A204.1 (cell line): Measurements from ENCODE around the gene RNF25.

Experiments used
- FAIRE-seq: peaks from 2 replicates; lab custom pipeline; 2012; peaks lifted over from hg19 to GRCh38; lab: Jason Lieb, UNC

The RNF25 gene

DNA sequence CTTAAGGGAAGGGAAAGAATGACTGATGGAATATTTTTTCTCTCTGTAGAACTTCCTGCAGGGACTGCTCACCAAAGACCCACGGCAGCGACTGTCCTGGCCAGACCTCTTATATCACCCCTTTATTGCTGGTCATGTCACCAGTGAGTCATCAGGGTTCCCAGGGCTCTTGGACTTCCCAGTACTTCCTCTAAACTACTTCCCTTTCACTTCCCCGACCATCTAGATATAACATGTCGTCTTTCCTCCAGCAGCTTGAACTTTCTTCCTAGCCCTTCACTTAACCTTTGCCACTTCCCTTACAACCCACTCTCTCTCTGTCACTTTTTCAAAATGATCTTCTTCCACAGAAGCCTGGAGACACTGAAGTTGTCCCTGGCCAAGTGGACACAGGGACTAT, 7.3 kb upstream of the RNF25 start:
- FAIRE-seq = no peak

DNA sequence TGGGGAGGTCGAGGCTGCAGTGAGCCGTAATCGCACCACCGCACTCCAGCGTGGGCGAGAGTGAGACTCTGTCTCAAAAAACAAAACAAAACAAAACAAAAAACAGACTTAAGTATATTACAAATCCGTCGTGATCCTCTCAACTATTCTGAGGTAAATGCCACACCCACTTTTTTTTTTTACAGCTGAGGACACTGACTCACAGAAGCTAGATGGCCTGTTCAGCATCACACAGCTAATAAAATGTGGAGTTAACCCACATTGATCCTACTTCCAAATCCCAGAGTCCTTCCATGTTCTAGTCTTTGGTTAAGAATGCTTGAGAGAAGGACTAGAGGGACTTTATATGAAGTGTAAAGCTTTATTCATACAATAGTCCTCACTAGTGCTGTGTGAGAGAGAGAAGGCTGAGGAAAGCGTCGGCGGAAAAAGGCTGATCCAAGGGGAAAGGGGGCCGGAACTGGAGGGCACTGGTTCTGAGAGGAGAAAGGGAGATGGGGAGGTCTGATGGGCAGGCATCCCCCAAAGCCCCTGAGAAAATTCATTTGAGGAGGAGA, 627 bp downstream of the RNF25 start:
- no peak for FAIRE-seq

DNA sequence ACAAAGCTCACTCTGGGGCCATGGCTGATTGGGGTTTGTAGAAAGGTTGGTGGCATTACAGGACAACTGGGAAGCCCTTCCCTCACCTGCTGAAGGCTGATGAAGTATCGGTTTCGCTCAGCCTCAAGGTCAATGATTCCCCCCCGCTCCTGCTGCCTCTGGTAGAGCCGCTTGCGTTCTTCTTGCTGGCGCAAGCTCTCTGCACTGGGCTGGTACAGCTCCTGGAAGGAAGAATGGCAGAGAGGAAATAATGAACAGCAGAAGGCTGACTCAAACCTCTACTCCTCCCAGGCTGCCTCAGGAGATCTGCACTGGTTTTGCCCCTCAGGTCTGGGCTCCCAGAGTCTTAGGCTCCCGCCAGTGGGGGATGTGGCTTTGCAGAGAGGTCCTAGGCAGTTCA, 7.1 kb downstream of the RNF25 start:
- FAIRE-seq = no peak

DNA sequence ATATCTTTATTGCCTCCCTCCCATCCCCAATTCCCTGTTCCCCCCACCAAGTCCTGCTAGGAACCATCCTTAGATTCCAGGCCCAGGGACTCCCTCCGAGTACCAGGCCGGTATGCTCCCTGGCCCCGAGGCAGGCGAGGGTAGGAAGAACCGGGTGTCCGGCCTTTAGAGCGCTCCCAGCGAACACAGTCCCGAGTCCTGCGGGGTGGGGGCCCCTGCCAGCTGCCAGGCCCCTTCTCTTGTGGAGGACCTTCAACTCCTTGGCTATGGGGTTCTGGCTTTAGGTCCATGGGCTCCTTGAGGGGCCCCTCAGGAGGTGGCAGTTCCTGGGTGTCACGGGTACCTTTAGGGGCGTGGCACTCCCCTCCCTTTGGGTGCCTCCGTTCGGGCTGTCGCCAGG, 7.9 kb downstream of the RNF25 start:
- FAIRE-seq = no peak

DNA sequence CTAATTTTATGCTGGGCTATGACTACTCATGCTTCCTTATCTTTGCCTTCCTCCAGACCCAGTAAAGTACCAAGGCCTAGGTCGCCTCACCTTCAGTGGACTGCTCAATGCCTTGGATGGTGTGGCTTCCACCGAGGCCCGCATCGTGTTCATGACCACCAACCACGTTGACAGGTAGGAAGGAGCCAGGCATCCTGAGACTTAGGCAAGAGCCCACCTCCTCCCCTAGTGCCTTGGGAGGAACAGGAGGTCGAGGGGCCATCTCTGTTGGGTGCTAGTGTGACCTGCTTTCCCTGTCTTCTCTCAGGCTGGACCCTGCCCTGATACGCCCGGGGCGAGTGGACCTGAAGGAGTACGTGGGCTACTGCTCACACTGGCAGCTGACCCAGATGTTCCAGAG, 9.0 kb downstream of the RNF25 start:
- FAIRE-seq = no peak

DNA sequence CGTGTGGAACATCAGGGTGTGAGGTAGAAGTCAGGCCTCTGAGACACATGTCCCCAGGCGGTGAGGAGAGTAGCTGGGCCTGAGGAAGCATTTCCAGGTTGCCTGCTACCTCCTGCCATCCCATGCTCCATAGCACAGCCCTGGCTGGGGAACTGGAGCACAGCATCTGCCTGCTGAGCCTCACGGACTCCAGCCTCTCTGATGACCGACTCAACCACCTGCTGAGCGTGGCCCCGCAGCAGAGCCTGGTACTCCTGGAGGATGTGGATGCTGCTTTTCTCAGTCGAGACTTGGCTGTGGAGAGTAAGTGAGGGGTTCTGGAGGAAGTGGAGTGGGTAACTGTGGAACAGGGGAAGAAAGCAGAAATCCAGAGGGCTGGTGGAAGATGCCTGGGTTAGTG, 9.4 kb downstream of the RNF25 start:
- no peak for FAIRE-seq

DNA sequence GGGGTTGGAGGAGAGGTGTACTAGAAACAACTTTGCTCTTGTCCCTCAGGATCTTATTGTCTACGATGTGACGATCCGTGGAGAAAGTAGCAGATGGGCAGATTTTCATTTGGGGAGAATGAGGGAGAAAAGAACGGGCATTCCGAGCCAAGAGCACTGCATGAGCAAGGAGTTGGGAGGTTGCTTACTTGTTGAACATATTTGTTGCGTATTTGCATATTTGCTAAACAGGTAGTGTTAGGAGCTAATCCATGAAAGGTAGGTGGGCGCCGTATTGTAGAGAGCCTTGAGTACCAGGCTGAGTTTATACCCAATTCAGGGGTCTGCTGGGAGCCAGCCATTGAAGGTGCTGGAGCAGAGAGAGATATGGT, 11.8 kb downstream of the RNF25 start:
- no peak for FAIRE-seq

DNA sequence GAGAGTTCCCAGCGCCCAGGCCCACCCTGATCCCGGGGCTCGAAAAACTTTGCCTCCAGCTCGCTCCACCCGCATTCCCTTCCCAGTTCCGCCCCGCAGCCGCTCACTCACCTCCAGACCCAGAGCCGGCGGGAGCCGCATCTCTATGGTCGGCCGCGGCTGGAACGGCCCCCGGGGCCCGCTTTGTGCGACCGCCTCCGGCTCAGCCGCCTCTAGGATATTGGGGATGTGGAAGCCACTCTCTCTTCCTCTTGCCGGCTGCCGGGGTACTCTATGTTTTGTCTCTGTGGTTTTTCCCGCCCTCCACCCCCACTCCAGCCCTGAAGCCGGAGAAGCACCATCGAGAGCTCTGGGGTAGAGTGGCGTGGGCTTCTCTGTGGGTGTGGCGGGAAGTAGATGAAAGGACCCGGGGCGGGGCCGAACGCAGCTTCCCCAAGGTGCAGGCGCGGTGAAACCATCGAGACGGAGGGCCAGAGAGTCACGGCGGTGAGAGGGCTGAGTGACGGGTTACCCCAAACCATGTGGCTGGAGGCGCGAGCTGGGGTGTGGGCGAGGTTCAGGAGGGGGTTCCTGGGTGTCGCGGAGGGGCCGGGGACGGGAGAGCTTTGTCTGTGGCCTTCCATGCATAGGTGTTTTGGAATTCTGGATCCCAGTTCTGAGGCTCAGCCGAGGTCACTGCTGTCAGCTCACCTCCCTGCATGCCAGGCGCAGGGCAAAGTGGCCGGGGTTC, 12.4 kb downstream of the RNF25 start, which contains the start of the genes BCS1L and ZNF142:
TSS of gene BCS1L (plus strand) at position 426 of the 730 bp plus-strand sequence. CDS start 1,305 bp downstream, outside the sequence.
TSS of gene ZNF142 (minus strand) at position 366 of the 730 bp plus-strand sequence. CDS start 3,194 bp downstream, outside the sequence.
- FAIRE-seq = peak; percentile 83

DNA sequence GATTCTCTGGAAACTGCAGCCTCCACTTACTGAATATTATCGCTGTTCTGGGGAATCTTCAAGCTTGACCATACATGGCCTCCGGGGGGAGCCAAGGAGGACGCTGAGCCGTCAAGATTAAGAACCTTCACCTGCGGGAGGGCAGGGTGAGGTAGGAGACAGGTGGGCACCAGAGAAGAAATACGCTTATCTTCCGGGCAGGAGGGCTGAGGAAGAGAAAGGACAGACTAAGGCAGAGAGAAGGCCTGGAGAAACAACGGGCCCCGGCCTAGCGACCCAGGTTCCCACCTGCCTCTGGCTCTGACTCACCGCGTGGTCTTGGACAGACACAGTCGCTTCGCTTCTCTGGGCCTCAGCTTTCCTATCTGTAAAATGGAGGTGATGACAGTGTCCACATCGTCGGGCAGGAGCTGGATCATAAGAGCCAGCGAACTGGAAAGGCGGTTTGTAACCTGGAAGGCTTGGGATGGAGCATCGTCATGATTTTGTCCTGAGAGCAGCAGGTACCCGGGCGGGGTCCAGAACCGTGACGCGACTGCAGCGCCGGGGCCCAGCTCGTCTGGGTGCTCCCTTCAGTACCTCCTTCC, 13.0 kb downstream of the RNF25 start:
- no peak for FAIRE-seq

DNA sequence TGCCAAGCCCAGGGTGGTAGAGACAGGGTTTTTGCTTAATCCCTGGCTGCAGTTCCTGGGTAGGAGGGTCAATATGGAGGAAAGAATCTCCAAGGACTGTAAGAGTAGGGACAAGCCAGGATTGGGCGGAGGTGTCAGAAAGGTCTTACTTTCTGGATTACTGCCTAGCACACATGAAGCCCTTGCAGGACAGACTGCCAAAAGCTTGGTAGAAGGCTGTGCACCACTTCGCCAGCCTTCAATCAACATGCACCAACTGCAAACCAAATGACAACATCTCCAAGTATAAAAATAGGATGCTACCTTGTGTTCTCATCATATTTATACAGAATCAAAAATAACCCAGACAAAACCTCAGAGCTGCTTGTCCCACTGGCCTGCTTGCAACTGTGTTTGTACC, 16.1 kb downstream of the RNF25 start:
- no peak for FAIRE-seq

DNA sequence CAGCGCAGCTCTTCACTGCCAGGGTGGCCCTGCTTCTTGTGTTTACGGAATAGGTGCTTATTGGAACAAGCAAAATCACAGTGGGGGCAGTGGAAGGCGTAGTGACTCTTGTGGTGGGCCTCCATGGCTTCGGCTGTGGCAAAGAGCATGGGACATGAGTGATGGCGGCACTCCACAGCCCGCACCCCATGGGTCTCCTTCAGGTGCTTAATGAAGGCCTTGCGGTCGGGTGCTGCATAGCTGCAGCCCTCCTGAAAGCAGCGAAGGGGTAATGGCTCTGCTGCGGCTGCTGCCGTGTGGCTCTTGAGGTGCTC, 23.1 kb downstream of the RNF25 start:
- FAIRE-seq = no peak

DNA sequence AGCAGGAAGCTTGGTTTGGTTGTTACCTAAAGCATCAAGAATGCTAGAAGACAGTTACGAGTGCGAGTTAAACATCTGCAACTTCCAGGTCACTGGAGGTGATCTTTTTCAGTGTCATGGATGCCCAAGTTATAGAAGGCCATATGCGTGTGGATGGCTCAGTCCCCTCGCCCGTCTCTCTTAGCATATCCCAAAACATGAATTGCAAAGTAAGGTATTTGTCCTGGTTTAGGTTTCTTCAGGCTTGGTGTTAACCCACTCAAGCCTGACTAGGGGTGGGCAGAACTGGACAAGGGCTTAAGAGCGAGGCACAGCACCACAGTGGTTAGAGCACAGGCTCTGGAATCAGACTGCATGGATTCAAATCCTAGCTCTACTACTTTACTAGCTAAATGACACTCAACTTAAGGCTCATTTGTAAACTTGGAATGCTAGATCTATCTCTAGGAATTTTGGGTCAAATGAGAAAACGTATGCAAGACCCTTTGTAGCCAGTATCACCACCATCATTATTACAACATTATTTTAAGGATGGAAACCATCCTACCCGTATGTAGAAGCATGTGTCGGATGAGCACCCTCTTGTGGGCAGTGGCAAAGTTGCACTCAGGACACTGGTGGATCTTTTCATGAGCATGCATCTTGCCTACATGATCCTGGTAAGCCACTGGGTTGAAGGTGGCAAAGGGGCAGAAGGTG, 23.6 kb downstream of the RNF25 start:
- peak; percentile 85 for FAIRE-seq

DNA sequence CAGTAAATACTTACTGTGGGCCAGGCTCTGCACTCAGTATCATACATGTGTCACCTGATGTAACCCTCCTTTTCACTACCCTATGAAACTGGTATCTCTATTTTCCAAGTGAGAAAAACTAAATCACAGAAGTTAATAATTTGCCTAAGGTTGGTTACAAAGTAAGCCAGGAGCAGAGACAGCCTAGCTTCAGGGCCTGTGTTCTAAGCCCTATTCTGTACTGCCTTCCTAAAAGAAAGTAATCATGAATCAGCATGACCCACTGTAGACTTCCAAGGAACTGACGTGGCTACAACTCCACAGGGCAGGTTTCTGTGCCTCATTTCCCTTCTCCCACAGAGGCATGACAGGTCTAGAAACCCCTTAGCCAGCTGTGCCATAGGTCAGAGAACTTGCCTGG, 26.7 kb downstream of the RNF25 start:
- no peak for FAIRE-seq

DNA sequence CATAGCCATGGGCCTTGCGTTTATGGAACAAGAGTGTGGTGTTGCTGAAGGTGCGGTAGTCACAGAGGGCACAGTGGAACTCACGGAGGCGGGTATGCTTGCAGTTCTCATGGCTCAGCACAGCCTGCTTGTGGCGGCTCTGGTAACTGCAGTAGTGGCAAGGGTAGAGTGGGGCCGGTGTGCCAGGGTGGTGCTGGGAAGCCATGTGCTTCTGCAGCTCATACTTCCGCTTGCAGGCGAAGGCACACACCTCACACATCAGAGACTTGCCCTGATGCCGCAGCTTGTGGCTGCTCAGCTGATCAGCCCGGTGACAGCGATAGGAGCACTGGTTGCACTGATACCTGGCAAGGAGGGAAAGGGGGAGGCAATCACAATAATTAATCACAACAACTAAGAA, 27.1 kb downstream of the RNF25 start:
- no peak for FAIRE-seq

DNA sequence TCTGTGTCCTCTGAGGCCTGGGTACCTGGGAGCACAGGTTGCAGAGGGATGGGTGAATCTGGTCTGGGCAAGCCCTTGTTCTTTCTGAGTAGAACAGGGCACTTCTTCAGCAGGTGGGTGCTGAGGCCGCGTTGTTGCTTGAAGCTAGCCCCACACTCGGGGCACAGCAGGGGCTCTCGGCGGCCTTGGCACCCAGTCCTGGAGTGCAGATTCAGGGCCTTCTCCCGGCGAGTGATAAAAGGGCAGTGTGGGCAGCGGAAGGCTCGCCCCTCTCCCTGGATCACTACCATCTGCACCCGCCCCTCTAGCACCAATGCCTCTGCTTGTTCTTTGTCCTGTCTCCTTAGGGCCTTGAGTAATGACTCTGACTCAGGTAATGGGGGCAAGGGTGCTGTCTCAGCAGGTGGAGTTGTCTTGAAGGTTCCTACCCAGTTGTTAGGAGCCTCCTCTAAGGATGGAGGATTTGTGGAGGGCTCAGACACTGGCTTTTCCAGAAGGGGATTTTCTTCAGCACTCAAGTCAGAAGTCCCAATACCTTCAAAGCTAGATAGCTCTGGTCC, 28.0 kb downstream of the RNF25 start:
- FAIRE-seq = no peak

DNA sequence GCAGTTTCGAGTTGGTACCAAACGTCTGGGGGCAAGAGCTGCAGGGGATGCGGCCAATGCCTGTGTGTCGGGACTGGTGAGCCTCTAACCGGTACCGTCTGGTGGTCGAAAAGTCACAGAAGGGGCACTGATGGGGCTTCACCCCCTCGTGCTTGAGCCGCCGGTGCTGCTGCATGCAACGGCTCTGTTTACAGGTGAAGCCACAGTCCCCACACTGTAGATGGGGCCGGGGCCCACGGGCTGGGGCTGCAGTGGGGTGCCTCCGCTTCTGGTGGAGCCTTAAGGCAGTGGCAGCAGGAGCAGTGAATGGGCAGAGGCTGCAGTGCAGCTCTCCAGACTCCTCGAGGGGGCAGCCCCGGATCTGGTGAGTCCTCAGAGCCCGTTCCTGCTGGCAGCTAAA, 29.0 kb downstream of the RNF25 start:
- FAIRE-seq = no peak

DNA sequence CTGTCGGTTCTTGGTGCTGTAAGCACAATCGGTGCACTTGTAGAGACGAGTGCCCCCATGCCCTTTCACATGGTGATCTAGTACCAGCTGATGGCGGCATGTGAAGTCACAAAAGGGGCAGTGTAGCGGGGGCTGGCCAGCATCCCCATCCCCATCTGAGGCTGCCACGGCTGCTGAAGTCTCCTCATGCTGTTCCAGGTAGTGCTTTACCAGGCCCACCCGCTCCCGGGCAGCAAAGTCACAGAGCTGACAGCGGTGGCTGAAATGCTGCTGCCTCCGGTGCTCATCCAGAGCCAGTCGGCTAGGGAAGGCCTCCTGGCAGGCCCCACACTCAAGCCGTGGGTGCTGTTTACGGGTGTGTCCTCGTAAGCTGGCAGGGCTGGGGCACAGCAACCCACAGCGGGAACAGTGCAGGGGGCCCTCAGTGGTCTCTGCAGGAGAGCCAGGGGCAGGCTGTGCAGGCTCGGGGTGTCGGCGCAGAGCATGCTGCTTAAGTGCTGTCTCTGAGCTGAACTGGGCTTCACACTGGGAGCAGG, 29.6 kb downstream of the RNF25 start:
- FAIRE-seq = no peak

DNA sequence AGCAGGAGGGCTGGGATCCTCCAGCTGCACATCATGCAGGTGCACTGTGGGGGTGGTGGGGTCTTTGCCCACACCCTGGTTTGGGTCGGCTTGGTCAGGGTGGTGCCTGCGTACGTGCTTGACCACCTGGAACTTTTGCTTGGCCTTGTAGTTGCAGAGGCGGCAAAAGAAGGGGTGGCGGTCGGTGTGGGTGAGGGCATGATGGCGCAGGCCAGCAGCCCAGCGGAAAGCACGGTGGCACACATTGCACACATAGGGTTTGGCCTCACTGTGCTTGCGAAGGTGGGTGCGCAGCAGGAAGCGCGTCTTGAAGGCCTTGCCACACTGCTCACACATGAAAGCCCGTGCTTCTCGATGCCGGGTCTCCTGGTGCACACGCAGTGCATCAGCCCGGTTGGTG, 33.4 kb downstream of the RNF25 start:
- FAIRE-seq = no peak

DNA sequence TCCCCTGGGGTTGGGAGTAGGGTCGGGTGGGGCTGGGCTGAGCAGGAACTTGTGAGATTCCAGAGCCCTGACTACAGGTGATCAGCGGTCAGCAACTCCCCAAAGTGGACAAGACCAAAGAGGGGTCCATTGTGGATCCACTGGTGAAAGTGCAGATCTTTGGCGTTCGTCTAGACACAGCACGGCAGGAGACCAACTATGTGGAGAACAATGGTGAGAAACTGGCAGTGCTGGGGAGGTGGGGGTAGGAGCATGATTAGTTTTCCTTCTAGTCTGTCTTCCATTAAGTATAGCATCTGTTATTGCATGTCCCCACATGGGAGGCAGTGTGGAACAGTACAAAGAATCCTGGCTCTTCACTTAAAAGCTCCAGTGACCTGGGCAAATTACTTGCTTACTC, 36.1 kb downstream of the RNF25 start:
- no peak for FAIRE-seq

DNA sequence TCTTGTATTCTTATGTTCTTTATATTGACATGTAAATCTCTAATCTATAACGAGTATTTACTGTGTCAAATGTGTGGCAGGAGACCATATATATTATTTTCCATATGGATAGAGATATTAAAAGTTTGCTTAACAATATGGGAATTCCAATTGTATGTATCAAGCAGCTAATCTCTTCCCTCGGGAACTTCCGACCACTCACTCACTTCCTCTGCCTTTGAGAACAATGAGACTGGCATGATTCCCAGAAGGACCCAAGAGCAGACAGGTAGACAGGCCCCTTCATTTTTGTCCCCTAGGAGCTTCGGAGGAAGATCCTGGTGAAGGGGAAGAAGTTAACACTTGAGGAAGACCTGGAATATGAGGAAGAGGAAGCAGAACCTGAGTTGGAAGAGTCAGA, 40.0 kb downstream of the RNF25 start:
- no peak for FAIRE-seq

DNA sequence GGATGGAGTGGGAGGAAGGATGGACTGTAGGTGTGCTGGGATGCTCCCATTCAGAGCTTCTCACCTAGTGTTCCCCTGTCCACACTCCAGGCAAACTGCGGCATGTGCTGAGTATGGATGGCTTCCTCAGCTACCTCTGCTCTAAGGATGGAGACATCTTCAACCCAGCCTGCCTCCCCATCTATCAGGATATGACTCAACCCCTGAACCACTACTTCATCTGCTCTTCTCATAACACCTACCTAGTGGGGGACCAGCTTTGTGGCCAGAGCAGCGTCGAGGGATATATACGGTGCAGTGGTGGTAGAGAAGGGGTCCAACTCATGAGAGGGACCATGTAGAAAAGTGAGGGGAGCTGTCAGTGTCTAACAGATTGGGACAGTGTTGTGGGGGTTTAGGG, 43.9 kb downstream of the RNF25 start:
- FAIRE-seq = no peak

DNA sequence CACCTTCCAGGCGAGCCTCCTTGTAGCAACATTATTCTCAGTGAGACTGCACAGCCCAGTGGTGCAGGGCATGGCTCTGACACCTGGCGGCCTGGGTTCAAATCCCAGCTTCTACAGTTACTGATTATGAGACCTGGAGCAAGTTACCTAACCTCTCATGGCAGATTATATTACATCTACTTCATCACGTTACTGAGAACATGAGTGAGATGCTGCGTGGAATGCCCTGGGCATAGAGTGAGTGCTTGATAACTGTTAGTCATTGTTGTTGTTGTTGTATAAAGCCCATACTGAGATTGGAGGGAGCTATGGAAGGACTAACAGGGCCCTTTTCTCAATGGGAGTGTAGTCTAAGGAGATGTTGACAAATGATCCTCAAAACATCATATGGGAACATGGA, 45.4 kb downstream of the RNF25 start:
- no peak for FAIRE-seq

DNA sequence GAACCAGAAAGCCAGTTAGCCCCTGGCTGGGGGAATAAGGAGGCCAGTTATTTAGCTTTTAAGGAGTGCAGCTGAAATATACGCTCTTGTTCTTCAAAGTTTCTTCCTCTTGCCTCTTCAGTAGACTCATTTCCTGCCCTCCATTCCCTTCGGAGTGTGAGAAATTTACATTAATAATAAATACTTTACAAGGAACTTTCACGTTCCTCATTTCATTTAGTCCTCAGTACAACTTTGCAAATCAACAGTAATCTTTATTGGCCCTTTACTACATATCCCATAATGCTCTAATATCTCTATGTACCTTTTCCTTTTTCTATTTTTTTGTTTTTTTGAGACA, 48.5 kb downstream of the RNF25 start:
- no peak for FAIRE-seq
